Omental fat pad (tissue), 4 donors: Measurements from ENCODE around the gene ARHGAP45. TPM values are rescaled to one million over a fixed set of nuclear protein-coding genes. Genes with fewer than 3 reads are reported as not detected.

Experiments used
- ATAC-seq: fragments of 150-250 bp; one replicate; pipeline ENCODE4 v1.9.1; 2016; ENCODE audit warnings: mild to moderate bottlenecking, moderate library complexity; ENCODE audit not compliant: low FRiP score
- DNase-seq: peaks from one replicate; pipeline ENCODE4 v3.0.0-alpha.2; 2019; ENCODE audit warnings: low spot score
- total RNA-seq, 4 donors: library from RNA; depleted of rRNA; stranded (reverse); fragments of >200 nt; gene quantifications; one replicate each; pipeline ENCODE4 v1.1.0, GENCODE V29; 2016
- TF ChIP-seq, protein P1 (sequence below), 3 donors: fragments of 450-650 bp; IDR thresholded peaks; one replicate each; pipeline ENCODE4 v1.5.1; 2016 to 2017; ENCODE audit warnings: antibody characterized with exemption in 3 of 3, mild to moderate bottlenecking in 3 of 3, moderate library complexity in 2 of 3

The ARHGAP45 gene
- total RNA-seq, 4 donors from 2014 or later, result 21.4 to 97.6 (median 36.3) TPM

DNA sequence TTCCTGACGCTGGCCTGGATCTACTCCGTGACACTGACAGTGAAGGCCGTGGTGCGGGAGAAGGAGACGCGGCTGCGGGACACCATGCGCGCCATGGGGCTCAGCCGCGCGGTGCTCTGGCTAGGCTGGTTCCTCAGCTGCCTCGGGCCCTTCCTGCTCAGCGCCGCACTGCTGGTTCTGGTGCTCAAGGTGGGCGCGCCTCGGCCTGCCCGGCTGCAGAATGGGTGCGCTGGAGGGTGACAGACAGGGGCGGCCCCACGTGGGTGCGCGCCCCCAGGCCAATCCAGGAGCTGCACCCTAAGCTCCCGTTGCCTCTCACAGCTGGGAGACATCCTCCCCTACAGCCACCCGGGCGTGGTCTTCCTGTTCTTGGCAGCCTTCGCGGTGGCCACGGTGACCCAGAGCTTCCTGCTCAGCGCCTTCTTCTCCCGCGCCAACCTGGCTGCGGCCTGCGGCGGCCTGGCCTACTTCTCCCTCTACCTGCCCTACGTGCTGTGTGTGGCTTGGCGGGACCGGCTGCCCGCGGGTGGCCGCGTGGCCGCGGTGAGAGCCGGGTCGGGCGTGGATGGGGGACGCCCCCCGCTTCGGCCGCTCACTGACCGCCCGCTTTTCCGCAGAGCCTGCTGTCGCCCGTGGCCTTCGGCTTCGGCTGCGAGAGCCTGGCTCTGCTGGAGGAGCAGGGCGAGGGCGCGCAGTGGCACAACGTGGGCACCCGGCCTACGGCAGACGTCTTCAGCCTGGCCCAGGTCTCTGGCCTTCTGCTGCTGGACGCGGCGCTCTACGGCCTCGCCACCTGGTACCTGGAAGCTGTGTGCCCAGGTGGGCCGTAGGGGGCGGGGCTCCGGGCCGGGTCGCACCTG, 19.9 kb upstream of the ARHGAP45 start:
- DNase-seq (no peak), ATAC-seq (no peak)
- TF ChIP-seq, protein P1, sequence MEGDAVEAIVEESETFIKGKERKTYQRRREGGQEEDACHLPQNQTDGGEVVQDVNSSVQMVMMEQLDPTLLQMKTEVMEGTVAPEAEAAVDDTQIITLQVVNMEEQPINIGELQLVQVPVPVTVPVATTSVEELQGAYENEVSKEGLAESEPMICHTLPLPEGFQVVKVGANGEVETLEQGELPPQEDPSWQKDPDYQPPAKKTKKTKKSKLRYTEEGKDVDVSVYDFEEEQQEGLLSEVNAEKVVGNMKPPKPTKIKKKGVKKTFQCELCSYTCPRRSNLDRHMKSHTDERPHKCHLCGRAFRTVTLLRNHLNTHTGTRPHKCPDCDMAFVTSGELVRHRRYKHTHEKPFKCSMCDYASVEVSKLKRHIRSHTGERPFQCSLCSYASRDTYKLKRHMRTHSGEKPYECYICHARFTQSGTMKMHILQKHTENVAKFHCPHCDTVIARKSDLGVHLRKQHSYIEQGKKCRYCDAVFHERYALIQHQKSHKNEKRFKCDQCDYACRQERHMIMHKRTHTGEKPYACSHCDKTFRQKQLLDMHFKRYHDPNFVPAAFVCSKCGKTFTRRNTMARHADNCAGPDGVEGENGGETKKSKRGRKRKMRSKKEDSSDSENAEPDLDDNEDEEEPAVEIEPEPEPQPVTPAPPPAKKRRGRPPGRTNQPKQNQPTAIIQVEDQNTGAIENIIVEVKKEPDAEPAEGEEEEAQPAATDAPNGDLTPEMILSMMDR (IDR thresholded peaks at IDR 0.05), result no peak

- no peak for ATAC-seq
- DNase-seq, result no peak
- TF ChIP-seq, protein P1 (IDR thresholded peaks at IDR 0.05), result no peak
Measured at GRCh38 chr19:1047696-1048147, 19.2 kb upstream of the ARHGAP45 start.

- TF ChIP-seq, protein P1 (IDR thresholded peaks at IDR 0.05), result no peak
- DNase-seq, result no peak
- no peak for ATAC-seq
Measured at GRCh38 chr19:1049106-1049505, 17.9 kb upstream of the ARHGAP45 start.

DNA sequence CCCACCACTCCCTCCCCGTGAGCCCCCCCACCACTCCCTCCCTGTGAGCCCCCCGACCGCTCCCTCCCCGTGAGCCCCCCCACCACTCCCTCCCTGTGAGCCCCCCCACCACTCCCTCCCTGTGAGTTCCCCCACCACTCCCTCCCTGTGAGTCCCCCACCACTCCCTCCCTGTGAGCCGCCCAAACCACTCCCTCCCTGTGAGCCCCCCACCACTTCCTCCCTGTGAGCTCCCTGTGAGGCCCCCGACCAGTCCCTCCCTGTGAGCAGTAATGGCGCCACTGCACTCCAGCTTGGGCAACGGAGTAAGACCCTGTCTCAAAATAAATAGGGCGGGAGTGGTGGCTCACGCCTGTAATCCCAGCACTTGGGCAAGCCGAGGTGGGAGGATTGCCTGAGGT, 17.2 kb upstream of the ARHGAP45 start:
- DNase-seq, result no peak
- TF ChIP-seq, protein P1 (IDR thresholded peaks at IDR 0.05), result no peak
- ATAC-seq, result no peak

DNA sequence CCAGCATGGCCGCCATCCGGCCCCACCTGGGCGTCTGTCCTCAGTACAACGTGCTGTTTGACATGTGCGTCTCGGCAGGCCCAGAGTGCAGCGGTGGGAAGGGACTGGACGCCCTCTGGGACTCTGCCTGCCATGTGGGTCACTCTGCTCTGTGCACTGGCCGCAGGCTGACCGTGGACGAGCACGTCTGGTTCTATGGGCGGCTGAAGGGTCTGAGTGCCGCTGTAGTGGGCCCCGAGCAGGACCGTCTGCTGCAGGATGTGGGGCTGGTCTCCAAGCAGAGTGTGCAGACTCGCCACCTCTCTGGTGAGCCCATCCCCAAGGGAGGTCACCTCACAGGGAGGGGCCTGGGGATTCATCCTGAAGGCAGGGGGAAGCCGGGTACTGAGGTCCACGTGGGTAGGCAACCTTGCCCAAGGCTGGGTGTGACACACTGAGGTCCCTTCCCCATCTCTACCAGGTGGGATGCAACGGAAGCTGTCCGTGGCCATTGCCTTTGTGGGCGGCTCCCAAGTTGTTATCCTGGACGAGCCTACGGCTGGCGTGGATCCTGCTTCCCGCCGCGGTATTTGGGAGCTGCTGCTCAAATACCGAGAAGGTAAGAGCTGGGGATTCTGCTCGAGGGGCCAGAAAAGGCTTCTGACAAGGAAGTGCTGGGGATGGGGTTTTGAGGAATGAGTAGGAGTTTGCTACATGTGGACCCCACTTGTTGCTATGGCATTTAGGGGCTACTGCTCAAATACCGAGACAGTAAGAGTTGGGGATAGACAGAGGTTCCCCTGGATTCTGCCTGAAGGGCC, 15.8 kb upstream of the ARHGAP45 start:
- no peak for ATAC-seq
- TF ChIP-seq, protein P1 (IDR thresholded peaks at IDR 0.05), result no peak
- no peak for DNase-seq

DNA sequence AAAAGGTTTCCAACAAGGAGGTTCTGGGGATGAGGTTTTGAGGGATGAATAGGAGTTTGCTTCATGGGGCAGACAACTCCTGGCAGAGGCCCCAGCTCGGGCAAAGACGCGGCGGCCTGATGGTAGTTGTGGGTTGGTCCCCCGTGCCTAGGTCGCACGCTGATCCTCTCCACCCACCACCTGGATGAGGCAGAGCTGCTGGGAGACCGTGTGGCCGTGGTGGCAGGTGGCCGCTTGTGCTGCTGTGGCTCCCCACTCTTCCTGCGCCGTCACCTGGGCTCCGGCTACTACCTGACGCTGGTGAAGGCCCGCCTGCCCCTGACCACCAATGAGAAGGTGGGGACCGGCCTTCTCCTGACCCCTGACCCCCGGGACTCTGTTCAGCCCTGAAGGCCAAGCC, 15.2 kb upstream of the ARHGAP45 start:
- TF ChIP-seq, protein P1 (IDR thresholded peaks at IDR 0.05), result no peak
- no peak for ATAC-seq
- DNase-seq, result no peak
